Activated T-helper 17 cell treated with anti-CD3 and anti-CD28 coated beads, Interleukin-2, amount 50 U/mL, for 72 hours (primary cell): Measurements from ENCODE around the gene P2RX1. TPM values are rescaled to one million over a fixed set of nuclear protein-coding genes. Genes with fewer than 3 reads are reported as not detected.
"Not testable (repeated sequence)": the region's sequence is repeated elsewhere in the genome, so short reads cannot be mapped to it uniquely, and the experiment has no call there.

Experiments
- ATAC-seq: fragments of 150-1000 bp; cut with Tn5 transposase; replicated peaks from 2 replicates; pipeline ENCODE4 v1.10.0; 2021; ENCODE audit warnings: mild to moderate bottlenecking, moderate library complexity
- H3K27ac Mint-ChIP-seq: one replicate; pipeline ENCODE4 v1.8.0; 2022; ENCODE audit warnings: mixed read lengths
- H3K27me3 Mint-ChIP-seq: one replicate; pipeline ENCODE4 v1.8.0; 2022; ENCODE audit warnings: mixed read lengths
- H3K36me3 Mint-ChIP-seq: one replicate; pipeline ENCODE4 v1.8.0; 2022; ENCODE audit warnings: low read depth, mild to moderate bottlenecking, mixed read lengths
- H3K4me1 Mint-ChIP-seq: one replicate; pipeline ENCODE4 v1.8.0; 2022; ENCODE audit warnings: mixed read lengths
- H3K4me3 Mint-ChIP-seq: one replicate; pipeline ENCODE4 v1.8.0; 2022; ENCODE audit warnings: mild to moderate bottlenecking, mixed read lengths
- H3K9me3 Mint-ChIP-seq: one replicate; pipeline ENCODE4 v1.8.0; 2022; ENCODE audit warnings: mixed read lengths
- total RNA-seq, 2 donors: library from RNA; stranded (reverse); gene quantifications; one replicate each; pipeline ENCODE4 v1.2.3, GENCODE V29; 2022

P2RX1 gene
- total RNA-seq, 2 donors from 2014 or later, result 1.6 TPM; not detected in 1

DNA sequence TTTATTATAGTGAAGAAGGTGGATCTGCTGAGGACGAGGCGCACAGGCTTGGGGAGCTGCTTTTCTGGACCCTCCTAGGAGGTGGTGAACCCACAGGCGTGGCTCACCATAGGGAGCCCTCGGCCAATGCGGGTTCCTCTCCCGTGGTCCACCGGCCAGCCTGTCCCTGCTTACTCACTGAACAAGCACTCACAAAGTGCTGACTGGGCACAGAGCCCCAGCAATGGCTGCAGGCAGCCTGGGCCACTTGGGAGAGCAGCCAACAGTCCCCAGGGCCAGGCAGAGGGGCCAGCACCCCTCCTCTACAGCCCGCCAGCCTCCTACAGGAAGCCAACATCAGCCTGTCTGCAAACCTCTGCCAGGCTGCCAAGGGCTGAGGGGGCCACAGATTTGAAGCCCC is 51.1 kb downstream of the P2RX1 start:
- no peak for ATAC-seq
- H3K27me3 Mint-ChIP-seq, result no peaks in the 10 kb centered on the region
- H3K9me3 Mint-ChIP-seq, result no peaks in the 10 kb centered on the region
- peaks cover 4% of the 10 kb centered on the region for H3K4me1 Mint-ChIP-seq
- no peak overlapping the region for H3K4me3 Mint-ChIP-seq
- no peak overlapping the region for H3K27ac Mint-ChIP-seq
- H3K36me3 Mint-ChIP-seq, result no peaks in the 10 kb centered on the region

DNA sequence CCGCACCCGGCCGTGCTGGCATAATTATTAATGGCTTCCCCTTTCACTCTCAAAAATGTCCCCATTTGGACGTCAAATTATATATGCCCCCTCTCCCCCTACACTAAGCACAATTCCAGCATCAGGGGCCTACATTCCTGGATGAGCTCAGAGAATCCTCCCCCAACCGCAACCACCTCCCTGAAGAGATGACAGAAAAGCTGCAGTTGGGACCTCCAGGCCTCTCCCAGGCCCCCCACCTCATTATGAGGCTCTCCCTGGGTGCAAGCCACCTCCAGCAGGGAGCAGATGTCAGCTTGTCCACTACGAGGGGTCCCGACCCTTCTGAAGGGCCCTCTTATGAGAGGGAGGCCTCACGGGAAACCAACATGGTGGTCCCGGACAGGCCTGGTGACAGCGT is 51.7 kb downstream of the P2RX1 start:
- Mint-ChIP-seq H3K9me3 (no peaks in the 10 kb centered on the region), H3K4me3 (no peak overlapping the region), H3K27me3 (no peaks in the 10 kb centered on the region), H3K27ac (no peak overlapping the region), H3K36me3 (no peaks in the 10 kb centered on the region), H3K4me1 (peaks cover 4% of the 10 kb centered on the region)
- no peak for ATAC-seq

DNA sequence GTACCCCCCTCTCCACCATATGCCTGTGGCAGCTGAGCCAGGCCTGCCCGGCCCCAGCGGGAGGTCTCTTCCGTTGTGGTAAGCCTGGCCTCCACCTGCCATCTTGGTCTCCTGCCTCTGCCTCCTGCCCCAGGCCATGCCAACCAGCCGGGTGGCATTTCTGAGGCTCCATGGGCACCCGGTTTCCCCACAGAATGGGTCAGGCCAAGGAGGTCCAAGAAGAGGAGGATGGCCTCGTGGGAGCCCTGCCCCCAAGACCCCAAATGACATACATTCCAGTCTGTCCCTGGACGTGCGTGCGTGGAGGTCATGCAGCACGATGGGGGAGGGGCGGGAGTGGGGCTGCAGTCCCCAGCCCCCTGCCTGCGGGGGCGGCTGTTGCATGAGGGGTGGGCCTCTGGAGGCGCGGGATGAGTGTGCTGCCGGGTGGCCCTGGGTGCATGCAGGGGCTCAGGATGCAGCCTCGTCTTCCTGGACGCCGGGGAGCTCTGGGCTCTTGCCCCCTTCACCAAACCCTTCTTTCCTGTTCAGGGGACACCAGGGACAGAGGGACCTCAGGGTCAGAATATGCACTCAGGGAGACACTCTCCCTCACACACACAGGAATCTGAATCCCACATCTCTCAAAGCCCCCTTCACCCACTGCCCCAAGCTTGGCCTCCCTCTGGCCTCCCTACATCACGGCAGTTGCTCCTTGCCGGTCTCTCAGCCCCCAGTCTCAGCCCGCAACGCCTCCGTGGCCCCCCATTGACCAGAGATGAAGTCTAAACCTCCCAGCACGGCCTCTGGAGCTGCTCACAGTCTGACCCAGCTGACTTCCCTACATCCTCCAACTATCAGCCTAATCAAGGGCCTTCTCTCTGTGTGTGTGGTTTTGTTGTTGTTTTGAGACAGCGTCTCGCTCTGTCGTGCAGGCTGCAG is 54.2 kb downstream of the P2RX1 start:
- no peak overlapping the region for H3K4me3 Mint-ChIP-seq
- no peaks in the 10 kb centered on the region for H3K9me3 Mint-ChIP-seq
- no peaks in the 10 kb centered on the region for H3K36me3 Mint-ChIP-seq
- H3K27me3 Mint-ChIP-seq, result no peaks in the 10 kb centered on the region
- no peak overlapping the region for H3K27ac Mint-ChIP-seq
- peaks cover 4% of the 10 kb centered on the region for H3K4me1 Mint-ChIP-seq
- no peak for ATAC-seq

GRCh38 chr17:3860939-3861700 is 55.1 kb downstream of the P2RX1 start:
- Mint-ChIP-seq H3K36me3 (no peaks in the 10 kb centered on the region), H3K27me3 (no peaks in the 10 kb centered on the region), H3K27ac (no peak overlapping the region), H3K4me1 (peaks cover 4% of the 10 kb centered on the region), H3K4me3 (no peak overlapping the region), H3K9me3 (no peaks in the 10 kb centered on the region)
- no peak for ATAC-seq

DNA sequence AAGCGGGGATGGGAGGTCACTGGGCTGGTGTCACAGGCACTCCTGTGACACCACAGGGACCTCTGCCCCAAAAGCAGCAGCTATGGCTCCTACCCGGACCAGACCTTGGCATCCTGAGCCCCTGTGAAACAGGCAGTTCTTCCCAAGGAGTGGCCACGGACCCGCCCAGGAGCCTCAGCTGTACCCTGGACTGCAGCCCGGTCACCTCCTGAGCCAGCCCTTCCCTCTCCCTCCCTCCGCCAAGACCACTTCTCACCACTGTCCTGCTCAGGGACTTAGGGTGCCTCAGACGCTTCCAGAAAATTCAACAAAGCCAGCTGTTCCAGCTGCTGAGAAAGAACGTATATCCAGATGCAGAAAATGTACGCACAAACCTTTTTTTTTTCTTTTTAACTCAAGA is 56.3 kb downstream of the P2RX1 start:
- ATAC-seq, result no peak
- no peaks in the 10 kb centered on the region for H3K9me3 Mint-ChIP-seq
- no peaks in the 10 kb centered on the region for H3K36me3 Mint-ChIP-seq
- H3K4me1 Mint-ChIP-seq, result peaks cover 4% of the 10 kb centered on the region
- no peak overlapping the region for H3K27ac Mint-ChIP-seq
- H3K27me3 Mint-ChIP-seq, result no peaks in the 10 kb centered on the region
- no peak overlapping the region for H3K4me3 Mint-ChIP-seq

GRCh38 chr17:3857261-3858105 is 58.8 kb downstream of the P2RX1 start:
- H3K36me3 Mint-ChIP-seq, result no peaks in the 10 kb centered on the region
- H3K4me3 Mint-ChIP-seq, result no peak overlapping the region
- ATAC-seq, result no peak
- H3K9me3 Mint-ChIP-seq, result no peaks in the 10 kb centered on the region
- peaks cover 2% of the 10 kb centered on the region for H3K4me1 Mint-ChIP-seq
- no peak overlapping the region for H3K27ac Mint-ChIP-seq
- H3K27me3 Mint-ChIP-seq, result no peaks in the 10 kb centered on the region

DNA sequence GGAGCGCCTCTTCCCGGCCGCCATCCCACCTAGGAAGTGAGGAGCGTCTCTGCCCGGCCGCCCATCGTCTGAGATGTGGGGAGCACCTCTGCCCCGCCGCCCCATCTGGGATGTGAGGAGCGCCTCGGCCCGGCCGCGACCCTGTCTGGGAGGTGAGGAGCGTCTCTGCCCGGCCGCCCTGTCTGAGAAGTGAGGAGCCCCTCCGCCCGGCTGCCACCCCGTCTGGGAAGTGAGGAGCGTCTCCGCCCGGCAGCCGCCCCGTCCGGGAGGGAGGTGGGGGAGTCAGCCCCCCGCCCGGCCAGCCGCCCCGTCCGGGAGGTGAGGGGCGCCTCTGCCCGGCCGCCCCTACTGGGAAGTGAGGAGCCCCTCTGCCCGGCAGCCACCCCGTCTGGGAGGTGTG is 62.1 kb downstream of the P2RX1 start:
- not testable (repeated sequence) for H3K4me3 Mint-ChIP-seq, H3K4me1 Mint-ChIP-seq, H3K27ac Mint-ChIP-seq, ATAC-seq, H3K9me3 Mint-ChIP-seq, H3K36me3 Mint-ChIP-seq, H3K27me3 Mint-ChIP-seq

GRCh38 chr17:3852561-3852960 is 63.7 kb downstream of the P2RX1 start:
- Mint-ChIP-seq H3K27me3 (peaks cover 5% of the 10 kb centered on the region), H3K9me3 (no peaks in the 10 kb centered on the region), H3K27ac (no peak overlapping the region), H3K4me1 (peaks cover 5% of the 10 kb centered on the region), H3K36me3 (no peaks in the 10 kb centered on the region), H3K4me3 (no peak overlapping the region)
- no peak for ATAC-seq

- no peak overlapping the region for H3K27ac Mint-ChIP-seq
- no peak for ATAC-seq
Observed at GRCh38 chr17:3851461-3852100, 64.7 kb downstream of the P2RX1 start.

GRCh38 chr17:3848229-3848835 is 67.9 kb downstream of the P2RX1 start:
- Mint-ChIP-seq H3K27ac (no peak overlapping the region), H3K4me1 (peaks cover 20% of the 10 kb centered on the region), H3K9me3 (no peaks in the 10 kb centered on the region), H3K27me3 (peaks cover 5% of the 10 kb centered on the region), H3K4me3 (no peak overlapping the region), H3K36me3 (peaks cover 11% of the 10 kb centered on the region)
- ATAC-seq, result no peak

More at GRCh38 chr17:3851461-3852100, 64.7 kb downstream of the P2RX1 start:
- Mint-ChIP-seq H3K36me3 (no peaks in the 10 kb centered on the region), H3K4me1 (peaks cover 5% of the 10 kb centered on the region), H3K4me3 (no peak overlapping the region), H3K27me3 (peaks cover 5% of the 10 kb centered on the region), H3K9me3 (no peaks in the 10 kb centered on the region)

- Mint-ChIP-seq H3K4me3 (peak overlapping the region; percentile 93), H3K4me1 (peaks cover 20% of the 10 kb centered on the region), H3K36me3 (peaks cover 23% of the 10 kb centered on the region), H3K27me3 (peaks cover 5% of the 10 kb centered on the region), H3K27ac (no peak overlapping the region), H3K9me3 (no peaks in the 10 kb centered on the region)
- no peak for ATAC-seq
Observed at GRCh38 chr17:3847165-3847670, 69.0 kb downstream of the P2RX1 start.
